Tibial nerve (tissue), 4 donors: ENCODE results near the gene MEOX1. TPM values are rescaled to one million over a fixed set of nuclear protein-coding genes. Genes with fewer than 3 reads are reported as not detected.

Source experiments
- DNase-seq, 2 donors: peaks; one replicate each; pipeline ENCODE4 v3.0.0-alpha.2; 2019; ENCODE audit warnings: low spot score in 2 of 2
- H3K27ac ChIP-seq, 4 donors: fragments of 200-600 bp; sonication (generic) in 3 of 4; one replicate each; pipeline ENCODE4 v1.5.1; 2017 to 2019; ENCODE audit warnings: mild to moderate bottlenecking in 1 of 4
- H3K27me3 ChIP-seq, 2 donors: fragments of 200-600 bp; sonication (generic) in 1 of 2; one replicate each; pipeline versions ENCODE4 v1.5.1 to v1.6.0; 2017 to 2019
- H3K36me3 ChIP-seq, 3 donors: fragments of 200-600 bp; sonication (generic); one replicate each; pipeline ENCODE4 v1.5.1; 2018 to 2019
- H3K4me1 ChIP-seq, 4 donors: fragments of 200-600 bp; sonication (generic) in 3 of 4; one replicate each; pipeline ENCODE4 v1.5.1; 2017 to 2019
- H3K4me3 ChIP-seq, 4 donors: fragments of 200-600 bp; sonication (generic) in 3 of 4; one replicate each; pipeline ENCODE4 v1.5.1; 2017 to 2019; ENCODE audit warnings: mild to moderate bottlenecking in 1 of 4, moderate library complexity in 1 of 4
- H3K9me3 ChIP-seq, 4 donors: fragments of 200-600 bp; sonication (generic) in 3 of 4; one replicate each; pipeline ENCODE4 v1.5.1; 2017 to 2019
- CTCF ChIP-seq, 5 experiments: fragments of 200-600 bp in 3 of 5; fragments of 450-650 bp in 2 of 5; sonication (generic) in 3 of 5; IDR thresholded peaks; one replicate each; pipeline ENCODE4 v1.5.1; 2016 to 2019; ENCODE audit warnings: antibody characterized with exemption in 5 of 5, mild to moderate bottlenecking in 3 of 5, moderate library complexity in 2 of 5
- EP300 ChIP-seq, 2 donors: sonication (generic); formaldehyde crosslinking; IDR thresholded peaks; one replicate each; pipeline ENCODE4 v1.6.1; 2017; ENCODE audit warnings: antibody characterized with exemption in 2 of 2, mild to moderate bottlenecking in 1 of 2
- POLR2A ChIP-seq, 2 donors: fragments of 450-650 bp; IDR thresholded peaks; one replicate each; pipeline ENCODE4 v1.6.1; 2017; ENCODE audit warnings: antibody characterized with exemption in 2 of 2, mild to moderate bottlenecking in 2 of 2, moderate library complexity in 2 of 2
- WGBS, 2 donors: methylation state at CpG; one replicate each; pipeline ENCODE4 v1.1.5; 2018; 5-methylcytosine and 5-hydroxymethylcytosine counted together
- total RNA-seq, 4 donors: library from RNA; depleted of rRNA; stranded (reverse); fragments of >200 nt; gene quantifications; one replicate each; pipeline ENCODE4 v1.1.0, GENCODE V29; 2016

The MEOX1 gene
- total RNA-seq, 4 donors from 2014 or later, result 4.2 to 12.5 (median 5.3) TPM

- 67 to 77% methylated on average over 10 of the region's 10 CpGs for WGBS, 2 donors
- no peak for DNase-seq
- Histone ChIP-seq H3K9me3 (no peaks in the 10 kb centered on the region), H3K36me3 (no peaks in the 10 kb centered on the region), H3K27ac (no peak overlapping the region), H3K27me3 (no peaks in the 10 kb centered on the region), H3K4me1 (peaks cover 0 to 30% (median 2%) of the 10 kb centered on the region in 4 donors), H3K4me3 (no peak overlapping the region)
- TF ChIP-seq EP300 (IDR thresholded peaks at IDR 0.05) (no peak), CTCF (IDR thresholded peaks at IDR 0.05) (no peak), POLR2A (IDR thresholded peaks at IDR 0.05) (no peak)
Observed at GRCh38 chr17:43680461-43680860, 18.7 kb upstream of the MEOX1 start.

- H3K9me3 ChIP-seq, result no peaks in the 10 kb centered on the region
- H3K27ac ChIP-seq, result no peak overlapping the region
- H3K36me3 ChIP-seq, result no peaks in the 10 kb centered on the region
- TF ChIP-seq EP300 (IDR thresholded peaks at IDR 0.05) (no peak), CTCF (IDR thresholded peaks at IDR 0.05) (no peak), POLR2A (IDR thresholded peaks at IDR 0.05) (no peak)
- DNase-seq, result no peak
- H3K4me1 ChIP-seq, result peaks cover 0 to 32% (median 3%) of the 10 kb centered on the region in 4 donors
- H3K27me3 ChIP-seq, result no peaks in the 10 kb centered on the region
- WGBS, 2 donors, result 76 to 81% methylated on average over 8 of the region's 8 CpGs
- no peak overlapping the region for H3K4me3 ChIP-seq
Observed at GRCh38 chr17:43679911-43680310, 18.2 kb upstream of the MEOX1 start.

DNA sequence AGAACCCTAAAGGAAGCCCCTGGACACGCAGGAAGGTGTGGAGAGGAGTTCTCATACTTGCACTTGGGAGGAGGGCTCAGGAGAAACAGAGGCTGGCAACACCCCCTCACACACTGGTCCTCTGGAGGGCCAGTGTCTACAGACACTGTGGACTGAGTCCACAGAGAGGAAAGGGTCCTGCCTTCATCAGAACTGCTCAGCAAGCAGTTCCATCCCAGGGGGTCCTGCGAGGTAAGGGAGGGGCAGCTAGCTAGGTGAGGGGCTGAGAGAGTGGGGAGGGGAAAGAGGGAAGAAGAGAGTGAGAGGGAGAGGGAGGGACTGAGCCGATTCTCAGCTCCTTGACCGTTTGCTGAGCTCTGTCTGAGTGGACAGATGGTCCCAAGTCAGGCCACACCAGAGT, 17.7 kb upstream of the MEOX1 start:
- no peak overlapping the region for H3K27ac ChIP-seq
- TF ChIP-seq EP300 (IDR thresholded peaks at IDR 0.05), result no peak
- TF ChIP-seq POLR2A (IDR thresholded peaks at IDR 0.05), result no peak
- no peak for TF ChIP-seq CTCF (IDR thresholded peaks at IDR 0.05)
- H3K27me3 ChIP-seq, result no peaks in the 10 kb centered on the region
- H3K9me3 ChIP-seq, result no peaks in the 10 kb centered on the region
- no peak for DNase-seq
- H3K36me3 ChIP-seq, result no peaks in the 10 kb centered on the region
- no peak overlapping the region for H3K4me3 ChIP-seq
- peaks cover 0 to 32% (median 3%) of the 10 kb centered on the region in 4 donors for H3K4me1 ChIP-seq
- 30 to 32% methylated on average over 4 of the region's 4 CpGs for WGBS, 2 donors

DNA sequence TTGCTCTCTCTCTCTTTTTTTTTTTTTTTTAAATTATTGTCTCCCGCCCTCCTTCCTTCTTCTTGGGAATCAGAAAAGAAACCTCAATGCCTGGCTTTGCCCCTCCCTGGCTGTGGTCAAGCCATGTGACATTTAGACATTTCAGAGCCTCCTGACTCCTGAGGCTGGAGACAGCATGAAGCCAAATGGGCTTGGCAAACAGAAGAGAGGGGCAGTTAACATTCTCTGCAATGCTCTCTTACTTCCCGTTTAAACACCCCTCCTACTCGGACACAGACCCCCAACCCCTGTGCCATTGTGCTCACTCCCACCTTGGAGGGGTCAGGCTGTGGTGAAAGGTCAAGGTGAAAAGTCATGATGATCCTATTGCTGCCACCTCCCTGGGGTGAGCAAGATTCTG, 14.7 kb upstream of the MEOX1 start:
- TF ChIP-seq POLR2A (IDR thresholded peaks at IDR 0.05) (no peak), EP300 (IDR thresholded peaks at IDR 0.05) (no peak), CTCF (IDR thresholded peaks at IDR 0.05) (no peak)
- H3K4me3 ChIP-seq, result no peak overlapping the region
- WGBS, 2 donors, result 35 to 37% methylated on average over 3 of the region's 3 CpGs

GRCh38 chr17:43674394-43674793, 12.7 kb upstream of the MEOX1 start:
- no peak overlapping the region for H3K4me3 ChIP-seq
- 87 to 89% methylated on average over 5 of the region's 5 CpGs for WGBS, 2 donors
- TF ChIP-seq CTCF (IDR thresholded peaks at IDR 0.05) (no peak), EP300 (IDR thresholded peaks at IDR 0.05) (no peak), POLR2A (IDR thresholded peaks at IDR 0.05) (no peak)

More for the DNA sequence above, 14.7 kb upstream of the MEOX1 start:
- Histone ChIP-seq H3K4me1 (peaks cover 0 to 40% (median 3%) of the 10 kb centered on the region in 4 donors), H3K27ac (peak overlapping the region in 1 of 4 donors; percentile 55), H3K9me3 (no peaks in the 10 kb centered on the region), H3K27me3 (no peaks in the 10 kb centered on the region), H3K36me3 (no peaks in the 10 kb centered on the region)
- DNase-seq, result peak in 1 of 2 donors; percentile 34

More at GRCh38 chr17:43674394-43674793, 12.7 kb upstream of the MEOX1 start:
- no peak for DNase-seq
- Histone ChIP-seq H3K4me1 (peaks cover 0 to 57% (median 6%) of the 10 kb centered on the region in 4 donors), H3K27me3 (no peaks in the 10 kb centered on the region), H3K36me3 (no peaks in the 10 kb centered on the region), H3K9me3 (no peaks in the 10 kb centered on the region), H3K27ac (no peak overlapping the region)
